SK-N-SH (cell line): ENCODE results near the gene CLCN6. TPM values are rescaled to one million over a fixed set of nuclear protein-coding genes. Genes with fewer than 3 reads are reported as not detected.

Experiments
- CTCF ChIA-PET: fragments of 300-600, 350-600 bp; formaldehyde crosslinking; extraction: SDS; loops from one replicate; lab custom pipeline; 2021; lab: Yijun Ruan, JAX
- POLR2A ChIA-PET: fragments of 350-600 bp; sonication (Branson Sonifier 250); formaldehyde crosslinking; extraction: SDS; loops from one replicate; lab custom pipeline; 2020; ENCODE audit warnings: antibody characterized with exemption, inconsistent platforms; lab: Yijun Ruan, JAX
- DNase-seq: peaks from one replicate; pipeline ENCODE4 v3.0.0; 2012
- H2AFZ ChIP-seq: fragments of 200-600 bp; sonication (generic); 2 replicates; pipeline ENCODE4 v1.8.1; 2016; ENCODE audit warnings: antibody characterized with exemption, mild to moderate bottlenecking, low read depth
- H3F3A ChIP-seq: fragments of 200-600 bp; sonication (generic); replicated peaks from 2 replicates; pipeline ENCODE3; 2016; ENCODE audit warnings: antibody characterized with exemption, mild to moderate bottlenecking; ENCODE audit not compliant: insufficient read depth
- H3K27ac ChIP-seq, 2 experiments: fragments of 200-500 bp in 1 of 2; fragments of 200-600 bp in 1 of 2; sonication (Bioruptor generic) in 1 of 2; sonication (generic), shearing (Covaris generic) in 1 of 2; 2 replicates each; pipeline versions ENCODE4 v1.5.1 to v1.6.1; 2014 to 2016; ENCODE audit warnings: low read depth in 2 of 2, inconsistent platforms in 1 of 2, low read length in 1 of 2, mild to moderate bottlenecking in 1 of 2, mixed read lengths in 1 of 2
- H3K27me3 ChIP-seq: fragments of 200-600 bp; sonication (generic), shearing (Covaris generic); 2 replicates; pipeline ENCODE4 v1.6.1; 2016; ENCODE audit warnings: mixed run types; ENCODE audit not compliant: insufficient read depth
- H3K36me3 ChIP-seq, 2 experiments: fragments of 200-500 bp in 1 of 2; fragments of 200-600 bp in 1 of 2; sonication (Bioruptor generic) in 1 of 2; sonication (generic) in 1 of 2; replicated peaks in 1 of 2; 2 replicates each; pipeline versions ENCODE3 to v1.5.1; 2014 to 2016; ENCODE audit warnings: low read length in 1 of 2, mild to moderate bottlenecking in 1 of 2; ENCODE audit not compliant: insufficient read depth in 2 of 2, control insufficient read depth in 1 of 2
- H3K4me1 ChIP-seq, 2 experiments: fragments of 200-500 bp in 1 of 2; fragments of 200-600 bp in 1 of 2; sonication (Bioruptor generic) in 1 of 2; sonication (generic), shearing (Covaris generic) in 1 of 2; 2 replicates each; pipeline versions ENCODE4 v1.5.1 to v1.6.1; 2014 to 2016; ENCODE audit warnings: low read depth in 1 of 2, low read length in 1 of 2, mixed run types in 1 of 2; ENCODE audit not compliant: insufficient read depth in 2 of 2, control insufficient read depth in 1 of 2
- H3K4me2 ChIP-seq: fragments of 200-600 bp; sonication (generic), shearing (Covaris generic); 2 replicates; pipeline ENCODE4 v1.6.1; 2017; ENCODE audit warnings: mixed run types
- H3K4me3 ChIP-seq, 2 experiments: fragments of 200-500 bp in 1 of 2; fragments of 200-600 bp in 1 of 2; sonication (Bioruptor generic) in 1 of 2; sonication (generic), shearing (Covaris generic) in 1 of 2; 2 replicates each; pipeline versions ENCODE4 v1.5.1 to v1.8.1; 2014 to 2016; ENCODE audit warnings: low read depth in 2 of 2, inconsistent platforms in 1 of 2, low read length in 1 of 2, mild to moderate bottlenecking in 1 of 2, mixed read lengths in 1 of 2, moderate library complexity in 1 of 2
- H3K79me2 ChIP-seq: fragments of 200-600 bp; sonication (generic); 2 replicates; pipeline ENCODE4 v1.8.1; 2017; ENCODE audit warnings: mild to moderate bottlenecking; ENCODE audit not compliant: insufficient read depth
- H3K9ac ChIP-seq: fragments of 200-600 bp; sonication (generic); 2 replicates; pipeline ENCODE4 v1.6.1; 2017; ENCODE audit warnings: mixed run types
- H3K9me2 ChIP-seq: fragments of 200-600 bp; sonication (generic); 2 replicates; pipeline ENCODE4 v1.6.1; 2017; ENCODE audit warnings: mixed run types
- H3K9me3 ChIP-seq: fragments of 200-600 bp; sonication (generic); 2 replicates; pipeline ENCODE4 v1.6.1; 2017; ENCODE audit warnings: mixed run types, mild to moderate bottlenecking, moderate library complexity
- H4K20me1 ChIP-seq: fragments of 200-600 bp; sonication (generic); 2 replicates; pipeline ENCODE4 v1.6.1; 2017; ENCODE audit warnings: mild to moderate bottlenecking, mixed run types; ENCODE audit not compliant: insufficient read depth
- ELF1 ChIP-seq: IDR thresholded peaks from 2 replicates; pipeline ENCODE4 v1.4.0; 2012
- EP300 ChIP-seq, 2 experiments: IDR thresholded peaks; 2 replicates each; pipeline versions ENCODE4 v1.4.0 to v1.6.1; 2012; ENCODE audit warnings: borderline replicate concordance in 1 of 2, low read depth in 1 of 2, low read length in 1 of 2
- EZH2phosphoT487 ChIP-seq: fragments of 200-600 bp; sonication (generic); IDR thresholded peaks from 2 replicates; pipeline ENCODE4 v1.6.1; 2017; ENCODE audit warnings: low read depth, mixed run types, mild to moderate bottlenecking, antibody characterized with exemption, moderate library complexity, borderline replicate concordance
- FOSL2 ChIP-seq: IDR thresholded peaks from 2 replicates; pipeline ENCODE4 v1.4.0; 2012; ENCODE audit warnings: low read depth, mild to moderate bottlenecking, moderate library complexity, borderline replicate concordance
- FOXJ3 ChIP-seq: sonication (generic); formaldehyde crosslinking; IDR thresholded peaks from 2 replicates; pipeline ENCODE4 v1.5.1; 2020; ENCODE audit warnings: mild to moderate bottlenecking, missing genetic modification reagents
- FOXM1 ChIP-seq: IDR thresholded peaks from 2 replicates; pipeline ENCODE4 v1.4.0; 2012; ENCODE audit warnings: low read depth, mild to moderate bottlenecking
- GABPA ChIP-seq: IDR thresholded peaks from 2 replicates; pipeline ENCODE4 v1.4.0; 2012; ENCODE audit warnings: low read depth, mild to moderate bottlenecking
- MXI1 ChIP-seq: IDR thresholded peaks from 2 replicates; pipeline ENCODE4 v1.6.1; 2012; ENCODE audit warnings: mild to moderate bottlenecking, low read depth, low read length, improper control_type of control experiment
- NFIC ChIP-seq: IDR thresholded peaks from 2 replicates; pipeline ENCODE4 v1.4.0; 2012; ENCODE audit warnings: borderline replicate concordance
- POLR2AphosphoS5 ChIP-seq: IDR thresholded peaks from 2 replicates; pipeline ENCODE4 v1.6.1; 2012; ENCODE audit warnings: low read depth, low read length
- RAD21 ChIP-seq: IDR thresholded peaks from 2 replicates; pipeline ENCODE4 v1.6.1; 2012; ENCODE audit warnings: mild to moderate bottlenecking, low read length
- RCOR1 ChIP-seq: fragments of 150-350 bp; IDR thresholded peaks from 2 replicates; pipeline ENCODE4 v1.6.1; 2017; ENCODE audit warnings: antibody characterized with exemption, low read length
- RFX5 ChIP-seq: IDR thresholded peaks from 2 replicates; pipeline ENCODE4 v1.6.1; 2012; ENCODE audit warnings: mild to moderate bottlenecking, improper control_type of control experiment, low read length
- RXRA ChIP-seq: IDR thresholded peaks from 2 replicates; pipeline ENCODE4 v1.4.0; 2012; ENCODE audit warnings: low read depth, mild to moderate bottlenecking, borderline replicate concordance
- SIN3A ChIP-seq: IDR thresholded peaks from 2 replicates; pipeline ENCODE4 v1.6.1; 2012; ENCODE audit warnings: low read depth, mild to moderate bottlenecking, low read length, moderate library complexity, borderline replicate concordance
- SMC3 ChIP-seq: IDR thresholded peaks from 2 replicates; pipeline ENCODE4 v1.6.1; 2012; ENCODE audit warnings: low read depth, low read length, improper control_type of control experiment
- TAF1 ChIP-seq: IDR thresholded peaks from 2 replicates; pipeline ENCODE4 v1.6.1; 2012; ENCODE audit warnings: low read depth, mild to moderate bottlenecking, low read length, moderate library complexity, borderline replicate concordance
- TCF12 ChIP-seq: IDR thresholded peaks from 2 replicates; pipeline ENCODE4 v1.4.0; 2012
- USF1 ChIP-seq: IDR thresholded peaks from 2 replicates; pipeline ENCODE4 v1.4.0; 2012; ENCODE audit warnings: low read depth, borderline replicate concordance
- WGBS: methylation state at CpG from one replicate; pipeline ENCODE4 v1.1.6; 2017; ENCODE audit warnings: low lambda C conversion rate; 5-methylcytosine and 5-hydroxymethylcytosine counted together
- polyA plus RNA-seq, 3 experiments: library from polyadenylated mRNA; depleted of rRNA; stranded (reverse); fragments of >200 nt; gene quantifications; 2 replicates each; pipeline ENCODE4 v1.2.3, GENCODE V29; 2012
- TF ChIP-seq, protein P1 (sequence below): fragments of 200-600 bp; sonication (generic); IDR thresholded peaks from 2 replicates; pipeline ENCODE4 v1.6.1; 2017; ENCODE audit warnings: antibody characterized with exemption, mild to moderate bottlenecking, moderate library complexity
- TF ChIP-seq, protein P2 (sequence below): fragments of 150-350 bp; IDR thresholded peaks from 2 replicates; pipeline ENCODE4 v1.6.1; 2016; ENCODE audit warnings: mild to moderate bottlenecking, low read depth, low read length
- TF ChIP-seq, protein P3 (sequence below): fragments of 150-350 bp; IDR thresholded peaks from 2 replicates; pipeline ENCODE4 v1.6.1; 2017; ENCODE audit warnings: antibody characterized with exemption, low read length, low read depth, borderline replicate concordance
- TF ChIP-seq, protein P4 (sequence below): IDR thresholded peaks from 2 replicates; pipeline ENCODE4; 2012

Gene CLCN6
- polyA plus RNA-seq, 1 of the 3 experiments (the other 2 are of a cell fraction): 7.4 TPM

GRCh38 chr1:11797525-11798216, 8.3 kb upstream of the CLCN6 start:
- no peak overlapping the region for H3K9ac ChIP-seq
- no peak overlapping the region for H3K4me2 ChIP-seq
- POLR2A ChIA-PET: no interaction called here

GRCh38 chr1:11799099-11799498, 6.9 kb upstream of the CLCN6 start:
- no peak overlapping the region for H2AFZ ChIP-seq
- H3K27me3 ChIP-seq: no peaks in the 10 kb centered on the region
- H3K4me2 ChIP-seq: no peak overlapping the region
- peaks cover 0 to 25% of the 10 kb centered on the region in 2 experiments for H3K36me3 ChIP-seq
- no peaks in the 10 kb centered on the region for H3K9me2 ChIP-seq
- CTCF ChIA-PET: no interaction called here
- DNase-seq: no peak
- H3K79me2 ChIP-seq: no peaks in the 10 kb centered on the region
- no peaks in the 10 kb centered on the region for H3K9me3 ChIP-seq
- WGBS: 98% methylated on average over 3 of the region's 5 CpGs
- no peaks in the 10 kb centered on the region for H3F3A ChIP-seq
- H3K4me3 ChIP-seq: no peak overlapping the region
- H3K9ac ChIP-seq: no peak overlapping the region
- TF ChIP-seq RXRA (no peak), ELF1 (no peak), MXI1 (no peak), FOXM1 (no peak), RCOR1 (no peak), USF1 (no peak), EP300 (IDR thresholded peaks at IDR 0.05; ENCODE audit: borderline replicate concordance in 1 of 2, low read depth in 1 of 2, low read length in 1 of 2) (no peak), SIN3A (no peak), RFX5 (no peak), TCF12 (no peak), NFIC (no peak), GABPA (no peak), FOSL2 (no peak), EZH2phosphoT487 (no peak)
- TF ChIP-seq, protein P1, sequence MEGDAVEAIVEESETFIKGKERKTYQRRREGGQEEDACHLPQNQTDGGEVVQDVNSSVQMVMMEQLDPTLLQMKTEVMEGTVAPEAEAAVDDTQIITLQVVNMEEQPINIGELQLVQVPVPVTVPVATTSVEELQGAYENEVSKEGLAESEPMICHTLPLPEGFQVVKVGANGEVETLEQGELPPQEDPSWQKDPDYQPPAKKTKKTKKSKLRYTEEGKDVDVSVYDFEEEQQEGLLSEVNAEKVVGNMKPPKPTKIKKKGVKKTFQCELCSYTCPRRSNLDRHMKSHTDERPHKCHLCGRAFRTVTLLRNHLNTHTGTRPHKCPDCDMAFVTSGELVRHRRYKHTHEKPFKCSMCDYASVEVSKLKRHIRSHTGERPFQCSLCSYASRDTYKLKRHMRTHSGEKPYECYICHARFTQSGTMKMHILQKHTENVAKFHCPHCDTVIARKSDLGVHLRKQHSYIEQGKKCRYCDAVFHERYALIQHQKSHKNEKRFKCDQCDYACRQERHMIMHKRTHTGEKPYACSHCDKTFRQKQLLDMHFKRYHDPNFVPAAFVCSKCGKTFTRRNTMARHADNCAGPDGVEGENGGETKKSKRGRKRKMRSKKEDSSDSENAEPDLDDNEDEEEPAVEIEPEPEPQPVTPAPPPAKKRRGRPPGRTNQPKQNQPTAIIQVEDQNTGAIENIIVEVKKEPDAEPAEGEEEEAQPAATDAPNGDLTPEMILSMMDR: no peak
- TF ChIP-seq, protein P2, sequence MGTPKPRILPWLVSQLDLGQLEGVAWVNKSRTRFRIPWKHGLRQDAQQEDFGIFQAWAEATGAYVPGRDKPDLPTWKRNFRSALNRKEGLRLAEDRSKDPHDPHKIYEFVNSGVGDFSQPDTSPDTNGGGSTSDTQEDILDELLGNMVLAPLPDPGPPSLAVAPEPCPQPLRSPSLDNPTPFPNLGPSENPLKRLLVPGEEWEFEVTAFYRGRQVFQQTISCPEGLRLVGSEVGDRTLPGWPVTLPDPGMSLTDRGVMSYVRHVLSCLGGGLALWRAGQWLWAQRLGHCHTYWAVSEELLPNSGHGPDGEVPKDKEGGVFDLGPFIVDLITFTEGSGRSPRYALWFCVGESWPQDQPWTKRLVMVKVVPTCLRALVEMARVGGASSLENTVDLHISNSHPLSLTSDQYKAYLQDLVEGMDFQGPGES: no peak
- TF ChIP-seq, protein P3, sequence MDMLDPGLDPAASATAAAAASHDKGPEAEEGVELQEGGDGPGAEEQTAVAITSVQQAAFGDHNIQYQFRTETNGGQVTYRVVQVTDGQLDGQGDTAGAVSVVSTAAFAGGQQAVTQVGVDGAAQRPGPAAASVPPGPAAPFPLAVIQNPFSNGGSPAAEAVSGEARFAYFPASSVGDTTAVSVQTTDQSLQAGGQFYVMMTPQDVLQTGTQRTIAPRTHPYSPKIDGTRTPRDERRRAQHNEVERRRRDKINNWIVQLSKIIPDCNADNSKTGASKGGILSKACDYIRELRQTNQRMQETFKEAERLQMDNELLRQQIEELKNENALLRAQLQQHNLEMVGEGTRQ: no peak
- TF ChIP-seq, protein P4, sequence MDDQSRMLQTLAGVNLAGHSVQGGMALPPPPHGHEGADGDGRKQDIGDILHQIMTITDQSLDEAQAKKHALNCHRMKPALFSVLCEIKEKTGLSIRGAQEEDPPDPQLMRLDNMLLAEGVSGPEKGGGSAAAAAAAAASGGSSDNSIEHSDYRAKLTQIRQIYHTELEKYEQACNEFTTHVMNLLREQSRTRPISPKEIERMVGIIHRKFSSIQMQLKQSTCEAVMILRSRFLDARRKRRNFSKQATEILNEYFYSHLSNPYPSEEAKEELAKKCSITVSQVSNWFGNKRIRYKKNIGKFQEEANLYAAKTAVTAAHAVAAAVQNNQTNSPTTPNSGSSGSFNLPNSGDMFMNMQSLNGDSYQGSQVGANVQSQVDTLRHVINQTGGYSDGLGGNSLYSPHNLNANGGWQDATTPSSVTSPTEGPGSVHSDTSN: no peak
- TF ChIP-seq, all 33 proteins: peak for 0
- Histone ChIP-seq H3K4me1 (peaks cover 12 to 15% of the 10 kb centered on the region in 2 experiments; a peak in 2 of 4 replicates), H3K27ac (no peak overlapping the region), H4K20me1 (no peaks in the 10 kb centered on the region)
- POLR2A ChIA-PET: no interaction called here

More at GRCh38 chr1:11797525-11798216, 8.3 kb upstream of the CLCN6 start:
- Histone ChIP-seq H3K9me2 (no peaks in the 10 kb centered on the region), H3F3A (no peaks in the 10 kb centered on the region), H3K4me3 (no peak overlapping the region), H3K36me3 (peaks cover 0 to 30% of the 10 kb centered on the region in 2 experiments), H4K20me1 (no peaks in the 10 kb centered on the region), H3K4me1 (peaks cover 0 to 2% of the 10 kb centered on the region in 2 experiments; a peak in 1 of 4 replicates), H3K79me2 (no peaks in the 10 kb centered on the region), H2AFZ (no peak overlapping the region), H3K27me3 (no peaks in the 10 kb centered on the region), H3K27ac (no peak overlapping the region), H3K9me3 (no peaks in the 10 kb centered on the region)
- CTCF ChIA-PET: interaction anchor here (0.9 to 3.9 kb wide), 2 partner anchors 12 to 169 kb away, joined by 3 to 35 read pairs; no protein-coding TSS in a partner anchor
- DNase-seq: no peak
- 97% methylated on average over 6 of the region's 6 CpGs for WGBS
- TF ChIP-seq RAD21 (no peak), RFX5 (no peak), TCF12 (no peak), SMC3 (no peak), FOXJ3 (CRISPR knock-in tag) (no peak), TAF1 (no peak), GABPA (no peak), POLR2AphosphoS5 (no peak)
